Stimulated activated naive CD8-positive, alpha-beta T cell treated with anti-CD3 and anti-CD28 coated beads, Interleukin-15, Interleukin-2, amounts not matched to agents 100 ng/mL and 50 ng/mL, for 24 hours (primary cell): ENCODE data around the gene MKRN2.

Experiments used
- H3K27ac Mint-ChIP-seq: one replicate; pipeline ENCODE4 v1.8.0; 2021; ENCODE audit warnings: mild to moderate bottlenecking, mixed read lengths
- H3K27me3 Mint-ChIP-seq: one replicate; pipeline ENCODE4 v1.8.0; 2021; ENCODE audit warnings: mixed read lengths
- H3K36me3 Mint-ChIP-seq: one replicate; pipeline ENCODE4 v1.8.0; 2021; ENCODE audit warnings: low read depth, mixed read lengths
- H3K4me1 Mint-ChIP-seq: one replicate; pipeline ENCODE4 v1.8.0; 2021; ENCODE audit warnings: low read depth, mixed read lengths
- H3K4me3 Mint-ChIP-seq: one replicate; pipeline ENCODE4 v1.8.0; 2021; ENCODE audit warnings: mild to moderate bottlenecking, mixed read lengths
- H3K9me3 Mint-ChIP-seq: one replicate; pipeline ENCODE4 v1.8.0; 2021; ENCODE audit warnings: mixed read lengths

MKRN2 gene

DNA sequence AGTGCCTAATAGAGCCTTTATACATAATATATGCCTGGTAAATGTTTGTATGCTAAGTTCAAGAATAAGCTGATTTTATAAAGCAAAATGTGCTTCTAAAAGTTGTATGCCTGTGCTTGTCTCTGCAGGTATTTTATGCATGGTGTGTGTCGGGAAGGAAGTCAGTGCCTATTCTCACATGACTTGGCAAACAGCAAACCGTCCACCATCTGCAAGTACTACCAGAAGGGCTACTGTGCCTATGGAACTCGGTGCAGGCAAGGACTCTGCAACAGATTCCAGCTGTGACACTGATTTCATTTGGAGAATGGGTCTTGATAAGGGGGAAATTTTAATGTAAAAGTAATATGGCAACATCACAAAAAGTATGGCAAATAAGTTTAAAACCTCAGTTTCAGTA lies 11.9 kb downstream of the MKRN2 start:
- Mint-ChIP-seq H3K36me3 (peaks cover 71% of the 10 kb centered on the region), H3K9me3 (peaks cover 6% of the 10 kb centered on the region), H3K4me1 (peaks cover 19% of the 10 kb centered on the region), H3K4me3 (no peak overlapping the region), H3K27me3 (no peaks in the 10 kb centered on the region), H3K27ac (peak overlapping the region; percentile 58)

GRCh38 chr3:12569836-12570235 lies 12.9 kb downstream of the MKRN2 start:
- Mint-ChIP-seq H3K4me1 (peaks cover 13% of the 10 kb centered on the region), H3K27me3 (no peaks in the 10 kb centered on the region), H3K9me3 (peaks cover 4% of the 10 kb centered on the region), H3K4me3 (no peak overlapping the region), H3K27ac (no peak overlapping the region), H3K36me3 (peaks cover 74% of the 10 kb centered on the region)

- Mint-ChIP-seq H3K4me1 (peaks cover 3% of the 10 kb centered on the region), H3K4me3 (no peak overlapping the region), H3K36me3 (peaks cover 78% of the 10 kb centered on the region), H3K9me3 (peaks cover 4% of the 10 kb centered on the region), H3K27me3 (no peaks in the 10 kb centered on the region), H3K27ac (no peak overlapping the region)
Observed at GRCh38 chr3:12571986-12572385, 15.1 kb downstream of the MKRN2 start.

DNA sequence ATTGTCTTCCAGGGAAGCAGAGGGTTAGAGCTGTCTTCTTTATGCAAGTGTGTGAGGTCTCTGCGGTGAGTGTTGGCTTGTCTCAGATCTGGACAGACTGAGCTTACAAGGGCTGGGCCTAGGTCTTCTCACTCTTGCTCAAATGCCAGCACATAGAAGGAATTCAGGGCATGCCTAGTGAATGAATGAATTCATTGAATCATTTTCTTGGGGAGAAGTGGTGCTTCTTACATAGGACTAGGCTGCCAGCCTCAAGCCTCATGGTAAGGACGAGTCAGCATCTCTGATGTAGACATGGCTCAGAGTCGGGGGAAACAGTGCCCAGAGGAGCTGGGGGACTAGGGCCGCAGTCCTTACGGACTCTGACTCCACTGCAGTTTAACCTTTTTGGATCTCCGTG lies 17.2 kb downstream of the MKRN2 start:
- Mint-ChIP-seq H3K36me3 (peaks cover 88% of the 10 kb centered on the region), H3K4me3 (no peak overlapping the region), H3K4me1 (no peaks in the 10 kb centered on the region), H3K27me3 (no peaks in the 10 kb centered on the region), H3K9me3 (peaks cover 7% of the 10 kb centered on the region), H3K27ac (no peak overlapping the region)

- Mint-ChIP-seq H3K4me3 (no peak overlapping the region), H3K4me1 (no peaks in the 10 kb centered on the region), H3K27me3 (no peaks in the 10 kb centered on the region), H3K27ac (no peak overlapping the region), H3K36me3 (peaks cover 89% of the 10 kb centered on the region), H3K9me3 (peaks cover 7% of the 10 kb centered on the region)
Observed at GRCh38 chr3:12574661-12575060, 17.8 kb downstream of the MKRN2 start.

DNA sequence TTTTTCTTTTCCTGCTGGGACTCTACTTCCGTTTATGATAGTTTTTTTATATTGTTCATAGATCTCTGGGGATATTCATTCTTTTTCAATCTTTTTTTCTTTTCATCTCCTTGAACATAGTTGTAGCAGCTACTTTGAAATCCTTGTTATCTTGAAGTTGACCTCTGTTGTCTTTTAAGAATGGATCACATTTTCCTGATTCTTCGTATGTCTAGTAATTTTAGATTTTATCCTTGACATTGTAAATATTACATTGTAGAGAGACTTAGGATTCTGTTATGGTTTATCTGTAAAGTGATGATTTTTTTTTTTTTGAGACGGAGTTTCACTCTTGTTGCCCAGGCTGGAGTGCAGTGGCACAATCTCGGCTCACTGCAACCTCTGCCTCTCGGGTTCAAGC lies 20.5 kb downstream of the MKRN2 start:
- H3K4me3 Mint-ChIP-seq = no peak overlapping the region
- peaks cover 76% of the 10 kb centered on the region for H3K36me3 Mint-ChIP-seq
- H3K27me3 Mint-ChIP-seq = no peaks in the 10 kb centered on the region

DNA sequence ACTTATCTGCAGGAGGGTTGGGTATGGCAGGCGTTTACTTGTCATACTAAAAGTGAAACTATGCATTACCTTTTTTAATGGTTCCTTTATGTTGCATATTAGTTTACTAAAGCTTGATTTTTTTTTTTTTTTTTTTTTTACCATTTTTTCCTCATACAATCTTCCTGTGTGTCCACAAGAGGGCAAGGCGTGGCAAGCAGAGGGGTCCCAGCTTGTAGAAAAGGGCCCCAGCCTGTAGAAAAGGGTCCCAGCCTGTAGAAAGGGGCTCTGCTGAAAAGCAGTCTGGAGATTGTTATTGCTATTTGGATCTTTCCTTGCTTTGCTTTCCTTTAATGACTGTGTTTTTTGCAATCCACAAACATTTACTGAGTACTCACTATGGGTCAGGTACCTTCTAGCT lies 21.9 kb downstream of the MKRN2 start:
- H3K36me3 Mint-ChIP-seq = peaks cover 76% of the 10 kb centered on the region
- H3K9me3 Mint-ChIP-seq = peaks cover 7% of the 10 kb centered on the region
- H3K4me3 Mint-ChIP-seq = no peak overlapping the region
- no peak overlapping the region for H3K27ac Mint-ChIP-seq
- H3K4me1 Mint-ChIP-seq = no peaks in the 10 kb centered on the region
- no peaks in the 10 kb centered on the region for H3K27me3 Mint-ChIP-seq

More for the DNA sequence above, 20.5 kb downstream of the MKRN2 start:
- peaks cover 7% of the 10 kb centered on the region for H3K9me3 Mint-ChIP-seq
- H3K27ac Mint-ChIP-seq = no peak overlapping the region
- H3K4me1 Mint-ChIP-seq = no peaks in the 10 kb centered on the region

- no peaks in the 10 kb centered on the region for H3K4me1 Mint-ChIP-seq
- H3K27ac Mint-ChIP-seq = peak overlapping the region; percentile 41
- H3K9me3 Mint-ChIP-seq = peaks cover 7% of the 10 kb centered on the region
- H3K4me3 Mint-ChIP-seq = no peak overlapping the region
- H3K36me3 Mint-ChIP-seq = peaks cover 76% of the 10 kb centered on the region
- no peaks in the 10 kb centered on the region for H3K27me3 Mint-ChIP-seq
Observed at GRCh38 chr3:12579456-12579855, 22.6 kb downstream of the MKRN2 start.

DNA sequence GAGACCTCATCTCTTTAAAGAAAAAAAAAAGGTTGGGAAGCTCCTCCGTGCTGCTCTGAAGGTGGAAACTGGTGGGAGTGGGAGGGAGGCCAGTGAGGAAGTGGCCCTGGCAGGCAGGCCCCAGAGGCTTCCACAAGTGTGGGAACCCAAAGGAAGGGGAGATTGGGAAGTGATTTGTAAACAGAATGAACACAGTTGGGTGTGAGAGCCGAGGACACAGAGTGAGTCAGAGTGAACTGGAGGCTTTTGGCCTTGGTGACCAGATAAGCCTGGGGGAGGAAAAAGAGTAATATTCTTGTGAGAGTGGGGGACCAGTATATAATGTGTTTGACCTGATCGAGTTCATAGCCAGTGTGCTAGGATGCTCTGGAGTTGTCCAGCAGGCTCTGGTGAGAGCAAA lies 23.0 kb downstream of the MKRN2 start:
- no peak overlapping the region for H3K4me3 Mint-ChIP-seq
- H3K4me1 Mint-ChIP-seq = no peaks in the 10 kb centered on the region
- no peaks in the 10 kb centered on the region for H3K27me3 Mint-ChIP-seq
- H3K36me3 Mint-ChIP-seq = peaks cover 76% of the 10 kb centered on the region
- H3K9me3 Mint-ChIP-seq = peaks cover 7% of the 10 kb centered on the region
- H3K27ac Mint-ChIP-seq = peak overlapping the region; percentile 43

GRCh38 chr3:12582730-12583129 lies 25.8 kb downstream of the MKRN2 start:
- H3K4me1 Mint-ChIP-seq = no peaks in the 10 kb centered on the region
- no peak overlapping the region for H3K4me3 Mint-ChIP-seq
- no peaks in the 10 kb centered on the region for H3K27me3 Mint-ChIP-seq
- no peaks in the 10 kb centered on the region for H3K9me3 Mint-ChIP-seq
- no peak overlapping the region for H3K27ac Mint-ChIP-seq
- peaks cover 62% of the 10 kb centered on the region for H3K36me3 Mint-ChIP-seq

DNA sequence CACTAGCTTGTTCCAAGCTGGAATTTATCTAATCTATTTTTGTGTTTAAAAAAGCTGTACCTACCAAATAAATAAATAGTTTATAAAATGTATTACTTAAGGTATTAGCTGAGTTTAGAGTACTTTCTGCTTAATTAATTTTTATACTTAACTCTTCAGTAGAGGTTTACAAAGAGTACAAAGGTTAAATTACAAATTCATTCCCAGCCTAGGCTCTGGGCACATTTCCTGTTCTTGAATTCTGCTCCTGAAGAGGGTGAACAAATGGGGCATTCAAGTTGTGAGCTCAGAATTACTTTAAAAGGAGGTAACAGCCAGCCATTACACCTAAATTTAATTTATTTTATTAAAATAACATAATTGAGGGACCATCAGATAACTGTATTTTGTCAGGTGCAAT lies 26.4 kb downstream of the MKRN2 start:
- Mint-ChIP-seq H3K27me3 (no peaks in the 10 kb centered on the region), H3K4me3 (no peak overlapping the region), H3K4me1 (no peaks in the 10 kb centered on the region), H3K9me3 (no peaks in the 10 kb centered on the region), H3K27ac (no peak overlapping the region), H3K36me3 (peaks cover 63% of the 10 kb centered on the region)

DNA sequence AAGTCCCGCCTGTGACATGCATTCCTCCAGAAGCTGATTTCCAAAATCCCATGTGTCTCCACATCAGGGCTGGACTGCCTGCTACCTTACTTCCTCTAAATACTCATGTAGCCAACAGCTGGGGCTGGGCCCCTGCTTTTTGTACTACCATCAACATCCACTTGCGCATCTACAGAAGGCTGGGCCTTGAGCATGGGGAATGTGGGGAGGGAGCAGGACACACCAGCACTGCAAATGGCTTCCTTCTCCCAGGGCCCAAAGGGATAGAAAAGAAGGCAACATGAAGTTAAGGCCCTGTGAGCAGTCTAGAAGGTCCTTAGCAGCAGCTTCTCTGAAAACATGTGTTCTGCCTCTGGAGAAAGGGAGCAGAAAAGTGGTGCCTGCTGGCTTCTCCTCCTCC lies 27.2 kb downstream of the MKRN2 start:
- peaks cover 65% of the 10 kb centered on the region for H3K36me3 Mint-ChIP-seq

DNA sequence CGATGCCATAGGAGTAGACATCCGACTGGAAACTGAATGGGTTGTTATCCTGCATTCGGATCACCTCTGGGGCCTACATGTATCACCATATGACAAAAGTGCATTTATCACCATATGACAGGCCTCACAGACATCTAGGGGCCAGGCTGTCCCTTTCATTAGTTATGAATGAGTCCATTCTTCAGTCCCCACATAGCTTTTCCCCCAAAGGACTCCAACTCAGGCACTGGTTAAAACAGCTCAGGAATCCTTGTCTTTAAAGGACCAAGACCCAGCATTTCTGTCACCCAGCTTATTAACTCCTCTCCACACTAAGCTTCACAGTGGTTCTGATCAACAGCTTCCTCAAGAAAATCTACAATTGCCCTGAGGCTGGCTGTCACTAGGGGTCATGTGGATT lies 28.3 kb downstream of the MKRN2 start:
- Mint-ChIP-seq H3K9me3 (no peaks in the 10 kb centered on the region), H3K36me3 (peaks cover 61% of the 10 kb centered on the region), H3K27ac (no peak overlapping the region), H3K27me3 (no peaks in the 10 kb centered on the region), H3K4me3 (no peak overlapping the region), H3K4me1 (no peaks in the 10 kb centered on the region)

More for the DNA sequence above, 27.2 kb downstream of the MKRN2 start:
- H3K27me3 Mint-ChIP-seq = no peaks in the 10 kb centered on the region
- H3K9me3 Mint-ChIP-seq = no peaks in the 10 kb centered on the region
- H3K4me1 Mint-ChIP-seq = no peaks in the 10 kb centered on the region
- H3K4me3 Mint-ChIP-seq = no peak overlapping the region
- no peak overlapping the region for H3K27ac Mint-ChIP-seq

- Mint-ChIP-seq H3K4me3 (no peak overlapping the region), H3K27me3 (no peaks in the 10 kb centered on the region), H3K27ac (peak overlapping the region; percentile 51), H3K4me1 (no peaks in the 10 kb centered on the region), H3K36me3 (peaks cover 63% of the 10 kb centered on the region), H3K9me3 (no peaks in the 10 kb centered on the region)
Observed at GRCh38 chr3:12585970-12586369, 29.1 kb downstream of the MKRN2 start.

DNA sequence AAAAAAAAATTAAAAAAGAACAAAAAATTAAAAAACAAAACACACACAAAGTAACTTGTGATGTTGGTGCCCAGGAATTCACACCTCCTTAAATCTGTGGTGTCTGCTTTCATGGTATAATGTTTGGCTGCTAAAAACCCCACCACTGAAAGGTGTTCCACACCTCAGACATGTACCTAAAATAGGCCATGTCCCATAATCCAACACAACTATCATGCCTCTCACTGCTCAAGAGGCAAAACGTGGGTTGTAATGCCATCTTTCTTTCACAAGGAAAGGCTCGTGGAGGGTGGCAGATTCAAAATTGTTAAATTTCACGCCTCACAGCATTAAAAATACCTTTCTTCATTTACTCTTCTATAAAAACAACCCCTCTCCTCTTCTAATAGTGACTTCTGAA lies 29.5 kb downstream of the MKRN2 start:
- Mint-ChIP-seq H3K9me3 (no peaks in the 10 kb centered on the region), H3K36me3 (peaks cover 64% of the 10 kb centered on the region), H3K4me3 (no peak overlapping the region), H3K4me1 (no peaks in the 10 kb centered on the region), H3K27ac (peak overlapping the region; percentile 51), H3K27me3 (no peaks in the 10 kb centered on the region)

DNA sequence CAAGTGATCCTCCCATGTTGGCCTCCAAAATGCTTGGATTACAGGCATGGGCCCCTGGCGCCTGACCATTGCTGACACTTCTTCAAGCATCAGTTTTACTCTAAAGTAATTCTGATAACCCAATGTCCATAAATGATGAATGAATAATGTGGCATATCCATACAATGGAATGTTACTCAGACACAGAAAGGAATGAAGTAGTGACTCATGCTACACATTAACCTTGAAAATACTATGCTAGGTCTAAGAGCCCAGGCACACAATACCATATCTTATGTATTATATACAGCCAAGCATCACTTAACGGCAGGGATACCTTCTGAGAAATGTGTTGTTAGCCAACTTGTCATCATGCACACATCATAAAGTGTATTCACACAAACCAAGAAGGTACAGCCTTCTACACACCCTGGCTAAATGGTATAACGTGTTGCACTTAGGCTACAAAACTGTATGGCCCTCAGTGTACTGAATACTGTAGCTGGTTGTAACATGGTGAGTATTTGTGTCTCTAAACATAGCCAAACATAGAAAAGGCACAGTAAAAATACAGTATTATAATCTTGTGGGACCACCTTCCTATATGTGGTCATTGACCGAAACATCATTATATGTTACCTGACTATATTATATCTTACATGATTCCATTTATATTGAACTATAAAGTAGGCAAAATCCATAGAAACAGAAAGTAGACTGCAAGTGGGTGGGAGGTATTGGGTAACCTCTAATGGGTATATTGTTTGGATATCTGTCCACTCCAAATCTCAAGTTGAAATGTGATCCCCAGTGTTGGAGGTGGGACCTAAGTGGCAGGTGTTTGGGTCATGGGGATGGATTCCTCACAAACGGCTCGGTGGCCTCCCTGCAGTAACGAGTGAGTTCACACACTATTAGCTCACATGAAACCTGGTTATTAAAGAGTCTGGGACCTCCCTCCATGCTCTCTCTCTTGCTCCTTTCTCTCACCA lies 31.4 kb downstream of the MKRN2 start:
- no peaks in the 10 kb centered on the region for H3K27me3 Mint-ChIP-seq
- H3K4me1 Mint-ChIP-seq = no peaks in the 10 kb centered on the region
- peak overlapping the region; percentile 7 for H3K27ac Mint-ChIP-seq
- peaks cover 66% of the 10 kb centered on the region for H3K36me3 Mint-ChIP-seq
- no peaks in the 10 kb centered on the region for H3K9me3 Mint-ChIP-seq
- H3K4me3 Mint-ChIP-seq = no peak overlapping the region
